ENCODE data around the gene ARMS2.

DNA sequence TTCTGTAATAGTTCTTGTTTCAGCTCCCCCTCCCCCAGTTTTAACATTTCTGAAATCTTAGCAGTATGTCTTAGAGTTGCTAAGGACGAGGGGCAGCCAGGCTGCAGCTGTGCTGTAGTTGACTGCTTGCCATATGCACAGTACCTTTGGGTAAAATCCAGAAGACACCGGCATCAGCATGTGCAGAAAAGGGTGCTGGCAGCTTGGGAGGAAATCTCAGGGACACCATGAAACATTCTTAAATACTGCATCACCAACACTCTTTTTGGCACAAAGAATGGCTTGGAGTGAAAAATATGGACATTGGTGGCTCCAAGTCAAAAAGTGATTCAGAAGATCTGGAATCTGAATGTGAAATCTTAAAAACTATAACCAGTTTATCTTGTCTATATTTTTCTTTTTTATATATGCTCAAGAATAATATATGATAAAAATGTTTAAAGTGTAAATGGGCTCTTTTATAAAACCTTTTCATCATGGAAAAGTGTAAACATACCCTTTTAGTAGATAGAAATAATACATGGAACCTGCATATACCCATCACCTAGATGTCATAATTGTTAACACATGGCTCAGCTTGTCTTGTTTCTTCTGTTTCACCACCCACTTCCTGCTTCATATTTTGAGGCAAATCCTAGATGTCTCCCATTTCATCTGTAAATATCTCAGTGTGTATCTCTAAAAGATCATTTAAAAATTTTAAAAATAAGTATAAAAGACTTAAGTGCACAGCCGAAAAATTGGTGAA lies 34.4 kb upstream of the ARMS2 start:
- TF ChIP-seq, protein P1, sequence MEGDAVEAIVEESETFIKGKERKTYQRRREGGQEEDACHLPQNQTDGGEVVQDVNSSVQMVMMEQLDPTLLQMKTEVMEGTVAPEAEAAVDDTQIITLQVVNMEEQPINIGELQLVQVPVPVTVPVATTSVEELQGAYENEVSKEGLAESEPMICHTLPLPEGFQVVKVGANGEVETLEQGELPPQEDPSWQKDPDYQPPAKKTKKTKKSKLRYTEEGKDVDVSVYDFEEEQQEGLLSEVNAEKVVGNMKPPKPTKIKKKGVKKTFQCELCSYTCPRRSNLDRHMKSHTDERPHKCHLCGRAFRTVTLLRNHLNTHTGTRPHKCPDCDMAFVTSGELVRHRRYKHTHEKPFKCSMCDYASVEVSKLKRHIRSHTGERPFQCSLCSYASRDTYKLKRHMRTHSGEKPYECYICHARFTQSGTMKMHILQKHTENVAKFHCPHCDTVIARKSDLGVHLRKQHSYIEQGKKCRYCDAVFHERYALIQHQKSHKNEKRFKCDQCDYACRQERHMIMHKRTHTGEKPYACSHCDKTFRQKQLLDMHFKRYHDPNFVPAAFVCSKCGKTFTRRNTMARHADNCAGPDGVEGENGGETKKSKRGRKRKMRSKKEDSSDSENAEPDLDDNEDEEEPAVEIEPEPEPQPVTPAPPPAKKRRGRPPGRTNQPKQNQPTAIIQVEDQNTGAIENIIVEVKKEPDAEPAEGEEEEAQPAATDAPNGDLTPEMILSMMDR (IDR thresholded peaks at IDR 0.05): no peak
- TF ChIP-seq POLR2A (IDR thresholded peaks at IDR 0.05): no peak

Measured in vagina (tissue), 2 donors.